SK-N-MC (cell line): ENCODE results near the gene CEP89.

Experiments used
- EZH2 ChIP-seq: fragments of 200-600 bp; sonication (generic); IDR thresholded peaks from one replicate; pipeline ENCODE4 v1.6.1; 2017; ENCODE audit warnings: antibody characterized with exemption
- POLR2AphosphoS5 ChIP-seq: IDR thresholded peaks from 2 replicates; pipeline ENCODE4 v1.6.1; 2012; ENCODE audit warnings: mild to moderate bottlenecking, low read depth, low read length, borderline replicate concordance

DNA sequence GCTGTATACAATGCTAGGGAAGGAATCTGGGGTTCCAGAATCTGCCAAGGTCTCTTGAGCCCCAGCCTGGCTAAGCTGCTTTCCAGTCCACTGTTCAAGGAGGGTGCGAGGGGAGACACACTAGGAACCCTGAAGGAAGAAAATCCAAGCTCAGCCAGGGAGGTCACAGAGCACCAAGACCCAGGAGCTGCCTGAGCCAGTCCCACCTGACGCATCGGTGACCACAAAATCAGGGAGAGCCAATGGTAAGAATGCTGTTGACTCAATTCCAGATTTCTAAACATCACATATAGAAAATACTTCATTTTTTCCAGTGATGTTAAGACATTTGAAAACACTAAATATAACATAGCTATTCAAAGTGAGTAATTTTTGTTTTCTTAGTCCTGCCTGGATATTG, 50.1 kb downstream of the CEP89 start:
- no peak for TF ChIP-seq POLR2AphosphoS5
- no peak for TF ChIP-seq EZH2
